Measurements from ENCODE around the gene IMP4. TPM values are rescaled to one million over a fixed set of nuclear protein-coding genes. Genes with fewer than 3 reads are reported as not detected.

Gene IMP4
- total RNA-seq, 1 experiment from 2014 or later = 120 TPM

- Histone ChIP-seq H3K27me3 (replicated peaks; ENCODE audit: control insufficient read depth, insufficient read depth, low read length) (no peaks in the 10 kb centered on the region), H3K36me3 (ENCODE audit: control insufficient read depth, insufficient read depth, low read length) (peaks cover 2% of the 10 kb centered on the region), H3K4me3 (ENCODE audit: low read depth, low read length) (no peak overlapping the region), H3K4me1 (peaks cover 3% of the 10 kb centered on the region), H3K9me3 (no peaks in the 10 kb centered on the region)
- Mint-ChIP-seq H3K27me3 (ENCODE audit: insufficient read depth, unreplicated experiment) (peaks cover 2% of the 10 kb centered on the region), H3K9me3 (ENCODE audit: unreplicated experiment) (no peaks in the 10 kb centered on the region), H3K36me3 (ENCODE audit: insufficient read depth, unreplicated experiment) (peaks cover 62% of the 10 kb centered on the region), H3K4me3 (ENCODE audit: unreplicated experiment) (no peak overlapping the region), H3K27ac (ENCODE audit: unreplicated experiment) (no peak overlapping the region), H3K4me1 (ENCODE audit: low read depth, unreplicated experiment) (peaks cover 13% of the 10 kb centered on the region)
- no peak for DNase-seq
- no TSS peak for BruUV-seq (replicated peaks)
- POLR2A ChIA-PET = no interaction called here
- TF ChIP-seq, protein P1, sequence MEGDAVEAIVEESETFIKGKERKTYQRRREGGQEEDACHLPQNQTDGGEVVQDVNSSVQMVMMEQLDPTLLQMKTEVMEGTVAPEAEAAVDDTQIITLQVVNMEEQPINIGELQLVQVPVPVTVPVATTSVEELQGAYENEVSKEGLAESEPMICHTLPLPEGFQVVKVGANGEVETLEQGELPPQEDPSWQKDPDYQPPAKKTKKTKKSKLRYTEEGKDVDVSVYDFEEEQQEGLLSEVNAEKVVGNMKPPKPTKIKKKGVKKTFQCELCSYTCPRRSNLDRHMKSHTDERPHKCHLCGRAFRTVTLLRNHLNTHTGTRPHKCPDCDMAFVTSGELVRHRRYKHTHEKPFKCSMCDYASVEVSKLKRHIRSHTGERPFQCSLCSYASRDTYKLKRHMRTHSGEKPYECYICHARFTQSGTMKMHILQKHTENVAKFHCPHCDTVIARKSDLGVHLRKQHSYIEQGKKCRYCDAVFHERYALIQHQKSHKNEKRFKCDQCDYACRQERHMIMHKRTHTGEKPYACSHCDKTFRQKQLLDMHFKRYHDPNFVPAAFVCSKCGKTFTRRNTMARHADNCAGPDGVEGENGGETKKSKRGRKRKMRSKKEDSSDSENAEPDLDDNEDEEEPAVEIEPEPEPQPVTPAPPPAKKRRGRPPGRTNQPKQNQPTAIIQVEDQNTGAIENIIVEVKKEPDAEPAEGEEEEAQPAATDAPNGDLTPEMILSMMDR (IDR thresholded peaks at IDR 0.05; ENCODE audit: insufficient read depth in 1 of 2, low read depth in 1 of 2, low read length in 1 of 2, severe bottlenecking in 1 of 2, unreplicated experiment in 1 of 2) = no peak
- intact Hi-C loops (cut with micrococcal nuclease; ENCODE audit: unreplicated experiment) = no loop called here
- CTCF ChIA-PET = no interaction called here
Observed at GRCh38 chr2:130339885-130340745, 2.6 kb upstream of the IMP4 start.

- Histone ChIP-seq H3K4me3 (ENCODE audit: low read depth, low read length) (peak overlapping the region; percentile 70), H3K9me3 (no peaks in the 10 kb centered on the region), H3K27me3 (replicated peaks; ENCODE audit: control insufficient read depth, insufficient read depth, low read length) (no peaks in the 10 kb centered on the region), H3K4me1 (peaks cover 3% of the 10 kb centered on the region), H3K36me3 (ENCODE audit: control insufficient read depth, insufficient read depth, low read length) (peaks cover 4% of the 10 kb centered on the region)
- TF ChIP-seq, protein P1 (IDR thresholded peaks at IDR 0.05; ENCODE audit: insufficient read depth in 1 of 2, low read depth in 1 of 2, low read length in 1 of 2, severe bottlenecking in 1 of 2, unreplicated experiment in 1 of 2) = no peak
- Mint-ChIP-seq H3K4me3 (ENCODE audit: unreplicated experiment) (peak overlapping the region; percentile 84), H3K36me3 (ENCODE audit: insufficient read depth, unreplicated experiment) (peaks cover 76% of the 10 kb centered on the region), H3K4me1 (ENCODE audit: low read depth, unreplicated experiment) (peaks cover 13% of the 10 kb centered on the region), H3K9me3 (ENCODE audit: unreplicated experiment) (no peaks in the 10 kb centered on the region), H3K27ac (ENCODE audit: unreplicated experiment) (peak overlapping the region; percentile 93), H3K27me3 (ENCODE audit: insufficient read depth, unreplicated experiment) (peaks cover 2% of the 10 kb centered on the region)
- POLR2A ChIA-PET = interaction anchor here (1.1 to 2.5 kb wide), 6 partner anchors 13 to 161 kb away, joined by 3 to 19 read pairs (median 9); partner anchors contain the start of genes PTPN18 and SMPD4
- CTCF ChIA-PET = interaction anchor here (0.6 to 2.4 kb wide), 10 partner anchors 8 to 171 kb away, joined by 3 to 18 read pairs (median 4); partner anchors contain the start of genes PTPN18 and SMPD4
- intact Hi-C loops (cut with micrococcal nuclease; ENCODE audit: unreplicated experiment) = loop anchor here (1.0 kb wide), 3 partner anchors 14 to 50 kb away; no protein-coding TSS in a partner anchor
- peak; percentile 32 to 34 for DNase-seq
- BruUV-seq (replicated peaks) = no TSS peak
Observed at GRCh38 chr2:130341562-130342019, 1.1 kb upstream of the IMP4 start.

DNA sequence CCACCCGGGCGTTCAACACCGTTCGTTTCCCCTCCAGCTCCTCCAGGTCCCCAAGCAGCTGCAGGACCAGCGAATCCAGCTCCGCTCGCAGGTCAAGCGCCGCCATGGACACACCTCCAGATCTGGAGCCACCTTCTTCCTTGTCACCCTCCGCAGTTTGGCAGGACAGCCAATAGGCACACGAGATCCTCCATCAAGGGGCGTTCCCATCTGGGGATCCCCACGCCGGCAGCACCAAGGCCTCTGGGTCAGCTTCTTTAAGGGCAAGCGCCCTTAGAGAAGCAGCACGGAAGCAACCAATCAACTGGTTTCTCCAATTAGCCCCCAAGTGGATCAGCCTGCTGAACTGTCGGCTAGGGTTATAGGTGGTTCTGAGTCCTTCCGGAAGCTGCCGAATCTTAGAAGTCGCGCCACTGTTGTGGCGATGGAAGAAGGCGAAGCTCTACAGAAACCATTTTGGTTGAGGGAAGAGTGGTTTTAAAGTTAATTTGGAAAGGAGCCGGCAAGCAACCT is 621 bp upstream of the IMP4 start:
- peak overlapping the region; percentile 84 for H3K4me3 Mint-ChIP-seq (ENCODE audit: unreplicated experiment)
- peaks cover under 1% of the 10 kb centered on the region for H3K27me3 Mint-ChIP-seq (ENCODE audit: insufficient read depth, unreplicated experiment)
- Histone ChIP-seq H3K4me3 (ENCODE audit: low read depth, low read length) (peak overlapping the region; percentile 70), H3K27me3 (replicated peaks; ENCODE audit: control insufficient read depth, insufficient read depth, low read length) (no peaks in the 10 kb centered on the region), H3K36me3 (ENCODE audit: control insufficient read depth, insufficient read depth, low read length) (peaks cover 4% of the 10 kb centered on the region), H3K9me3 (no peaks in the 10 kb centered on the region), H3K4me1 (peaks cover 3% of the 10 kb centered on the region)
- ChIA-PET POLR2A (interaction anchor here (1.1 to 2.5 kb wide), 6 partner anchors 13 to 161 kb away, joined by 3 to 19 read pairs (median 9); partner anchors contain the start of genes PTPN18 and SMPD4), CTCF (interaction anchor here (0.6 to 2.4 kb wide), 11 partner anchors 9 to 172 kb away, joined by 3 to 18 read pairs (median 4); partner anchors contain the start of genes PTPN18 and SMPD4)
- H3K36me3 Mint-ChIP-seq (ENCODE audit: insufficient read depth, unreplicated experiment) = peaks cover 76% of the 10 kb centered on the region
- H3K27ac Mint-ChIP-seq (ENCODE audit: unreplicated experiment) = peak overlapping the region; percentile 93
- intact Hi-C loops (cut with micrococcal nuclease; ENCODE audit: unreplicated experiment) = loop anchor here (1.0 kb wide), 3 partner anchors 13 to 49 kb away; no protein-coding TSS in a partner anchor
- TF ChIP-seq, protein P1 (IDR thresholded peaks at IDR 0.05; ENCODE audit: insufficient read depth in 1 of 2, low read depth in 1 of 2, low read length in 1 of 2, severe bottlenecking in 1 of 2, unreplicated experiment in 1 of 2) = no peak
- peak; percentile 94 for DNase-seq
- H3K4me1 Mint-ChIP-seq (ENCODE audit: low read depth, unreplicated experiment) = peaks cover 13% of the 10 kb centered on the region
- BruUV-seq (replicated peaks) = TSS peak; percentile 83
- no peaks in the 10 kb centered on the region for H3K9me3 Mint-ChIP-seq (ENCODE audit: unreplicated experiment)
